ENCODE data around the gene RPL38.

Gene RPL38

GRCh38 chr17:74228306-74228978, 25.0 kb downstream of the RPL38 start:
- no peak for DNase-seq

GRCh38 chr17:74230896-74231295, 27.4 kb downstream of the RPL38 start:
- DNase-seq, result no peak

GRCh38 chr17:74231928-74232907, 28.7 kb downstream of the RPL38 start:
- DNase-seq, result no peak

- no peak for DNase-seq
Observed at GRCh38 chr17:74233937-74234336, 30.5 kb downstream of the RPL38 start.

- no peak for DNase-seq
Observed at GRCh38 chr17:74234486-74234885, 31.0 kb downstream of the RPL38 start.

- DNase-seq, result no peak
Observed at GRCh38 chr17:74235040-74235581, 31.6 kb downstream of the RPL38 start.

- DNase-seq, result no peak
Observed at GRCh38 chr17:74235911-74236371, 32.5 kb downstream of the RPL38 start.

- DNase-seq, result no peak
Observed at GRCh38 chr17:74237321-74237720, 33.8 kb downstream of the RPL38 start.

- DNase-seq, result no peak
Observed at GRCh38 chr17:74239172-74239571, 35.7 kb downstream of the RPL38 start.

GRCh38 chr17:74240618-74241205, 37.2 kb downstream of the RPL38 start:
- DNase-seq, result no peak

- DNase-seq, result no peak
Observed at GRCh38 chr17:74241431-74241830, 38.0 kb downstream of the RPL38 start.

GRCh38 chr17:74241847-74242246, 38.4 kb downstream of the RPL38 start:
- DNase-seq, result no peak

- DNase-seq, result no peak
Observed at GRCh38 chr17:74243013-74243755, 39.7 kb downstream of the RPL38 start.

GRCh38 chr17:74244128-74244527, 40.6 kb downstream of the RPL38 start:
- no peak for DNase-seq

- DNase-seq, result no peak
Observed at GRCh38 chr17:74244548-74244947, 41.1 kb downstream of the RPL38 start.

GRCh38 chr17:74245145-74245831, 41.8 kb downstream of the RPL38 start:
- no peak for DNase-seq

GRCh38 chr17:74245871-74246270, 42.4 kb downstream of the RPL38 start:
- peak; percentile 6 to 21 for DNase-seq

- no peak for DNase-seq
Observed at GRCh38 chr17:74249590-74250270, 46.3 kb downstream of the RPL38 start.

GRCh38 chr17:74250324-74250995, 47.0 kb downstream of the RPL38 start:
- no peak for DNase-seq

GRCh38 chr17:74251051-74251450, 47.6 kb downstream of the RPL38 start:
- DNase-seq, result no peak

GRCh38 chr17:74251569-74251968, 48.1 kb downstream of the RPL38 start:
- DNase-seq, result no peak
